T-helper 2 cell (primary cell): ENCODE results near the gene TTC34.
A peak's percentile ranks its signal among the peaks of the same experiment; 100 is the strongest.
"Not testable (repeated sequence)": the region's sequence is repeated elsewhere in the genome, so short reads cannot be mapped to it uniquely, and the experiment has no call there.

ENCODE experiments used
- DNase-seq, 5 experiments: peaks; one replicate each; pipeline versions ENCODE4 v3.0.0 to v3.0.0-alpha.2; 2012 to 2022

TTC34 gene

DNA sequence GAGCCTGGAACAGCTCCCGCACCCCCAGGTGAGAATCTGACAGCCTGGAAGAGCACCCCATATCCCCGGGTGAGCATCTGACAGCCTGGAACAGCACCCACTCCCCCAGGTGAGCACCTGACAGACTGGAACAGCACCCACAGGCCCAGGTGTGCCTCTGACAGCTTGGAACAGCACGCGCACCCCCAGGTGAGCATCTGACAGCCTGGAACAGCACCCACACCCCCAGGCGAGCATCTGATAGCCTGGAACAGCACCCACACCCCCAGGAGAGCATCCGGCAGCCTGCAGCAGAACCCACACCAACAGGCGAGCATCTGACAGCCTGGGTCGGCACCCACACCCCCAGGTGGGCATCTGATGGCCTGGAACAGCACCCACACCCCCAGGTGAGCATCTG lies 141.7 kb downstream of the TTC34 start:
- not testable (repeated sequence) for DNase-seq

DNA sequence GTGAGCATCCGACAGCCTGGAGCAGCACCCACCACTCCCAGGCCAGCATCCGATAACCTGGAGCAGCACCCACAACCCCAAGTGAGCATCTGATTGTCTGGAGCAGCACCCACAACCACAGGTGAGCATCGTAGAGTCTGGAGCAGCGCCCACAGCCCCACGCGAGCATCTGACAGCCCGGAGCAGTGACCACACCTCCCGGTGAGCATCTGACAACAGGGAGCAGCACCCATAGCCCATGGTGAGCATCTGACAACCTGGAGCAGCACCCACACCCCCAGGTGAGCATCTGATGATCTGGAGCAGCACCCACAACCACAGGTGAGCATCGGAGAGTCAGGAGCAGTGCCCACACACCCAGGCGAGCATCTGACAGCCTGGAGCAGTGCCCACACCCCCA lies 143.6 kb downstream of the TTC34 start:
- DNase-seq: not testable (repeated sequence)

DNA sequence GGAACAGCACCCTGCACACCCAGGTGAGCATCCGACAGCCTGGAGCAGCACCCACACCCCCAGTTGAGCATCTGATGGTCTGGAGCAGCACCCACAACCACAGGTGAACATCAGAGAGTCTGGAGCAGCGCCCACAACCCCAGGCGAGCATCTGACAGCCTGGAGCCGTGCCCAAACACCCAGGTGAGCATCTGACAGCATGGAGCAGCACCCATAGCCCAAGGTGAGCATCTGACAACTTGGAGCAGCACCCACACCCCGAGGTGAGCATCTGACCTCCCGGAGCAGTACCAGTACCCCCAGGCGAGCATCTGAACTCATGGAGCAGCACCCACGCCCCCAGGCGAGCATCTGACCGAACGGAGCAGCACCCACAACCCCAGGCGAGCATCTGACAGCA lies 144.4 kb downstream of the TTC34 start:
- DNase-seq: not testable (repeated sequence)

- DNase-seq: not testable (repeated sequence)
These were observed 145.7 kb downstream of the TTC34 start for GRCh38 chr1:2655598-2656434.

- not testable (repeated sequence) for DNase-seq
These were observed 147.0 kb downstream of the TTC34 start for GRCh38 chr1:2654443-2654948.

GRCh38 chr1:2653741-2654442 lies 147.6 kb downstream of the TTC34 start:
- DNase-seq: peak in 3 of 5 experiments; percentile 33 to 43 (median 43)

GRCh38 chr1:2652926-2653571 lies 148.4 kb downstream of the TTC34 start:
- not testable (repeated sequence) for DNase-seq

GRCh38 chr1:2652152-2652925 lies 149.2 kb downstream of the TTC34 start:
- DNase-seq: not testable (repeated sequence)

DNA sequence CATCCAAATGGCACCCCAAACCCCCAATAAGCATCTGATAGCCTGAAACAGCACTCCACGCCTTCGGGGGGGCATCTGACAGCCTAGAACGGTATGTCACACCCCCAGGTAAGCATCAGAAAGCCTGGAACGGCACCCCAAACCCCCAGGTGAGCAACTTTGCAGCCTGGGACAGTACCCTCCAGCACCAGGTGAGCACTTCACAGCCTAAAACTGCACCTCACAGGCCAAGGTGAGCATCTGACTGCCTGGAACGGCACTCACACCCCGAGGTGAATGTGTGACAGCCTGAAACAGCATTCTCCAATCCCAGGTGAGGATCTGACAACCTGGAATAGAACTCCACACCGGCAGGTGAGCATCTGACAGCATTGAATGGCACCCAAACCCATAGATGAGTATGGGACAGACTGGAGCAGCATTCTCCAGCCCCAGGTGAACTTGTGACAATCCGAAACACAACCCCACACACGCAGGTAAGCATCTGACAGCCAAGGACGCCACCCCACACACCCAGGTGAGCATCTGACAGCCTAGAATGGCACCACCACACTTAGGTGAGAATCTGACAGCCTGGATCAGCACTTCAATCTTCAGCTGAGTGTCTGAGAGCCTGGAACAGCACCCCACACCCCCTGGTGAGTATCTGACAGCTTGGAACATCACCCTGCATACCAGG lies 150.4 kb downstream of the TTC34 start:
- no peak for DNase-seq

DNA sequence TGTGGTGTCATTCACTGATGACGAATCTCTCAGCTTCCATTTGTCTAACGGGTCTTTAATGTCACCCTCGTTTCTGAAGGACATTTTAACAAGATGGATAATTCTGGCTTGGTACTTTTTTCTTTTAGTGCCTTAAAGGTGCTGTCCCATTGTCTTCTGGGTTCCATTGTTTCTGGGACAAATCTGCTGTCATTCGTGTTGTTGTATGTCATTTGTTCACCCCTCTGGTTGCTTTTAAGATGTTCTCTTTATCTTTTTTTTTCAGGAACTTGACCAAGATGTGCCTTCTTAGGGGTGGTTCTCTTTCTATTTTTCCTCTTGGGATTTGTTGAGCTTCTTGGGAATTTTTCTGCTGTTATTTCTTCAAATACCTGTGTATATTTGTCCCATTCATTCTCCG lies 154.7 kb downstream of the TTC34 start:
- no peak for DNase-seq

- no peak for DNase-seq
These were observed 155.7 kb downstream of the TTC34 start for GRCh38 chr1:2645776-2646175.

- DNase-seq: no peak
These were observed 156.3 kb downstream of the TTC34 start for GRCh38 chr1:2645143-2645542.

DNA sequence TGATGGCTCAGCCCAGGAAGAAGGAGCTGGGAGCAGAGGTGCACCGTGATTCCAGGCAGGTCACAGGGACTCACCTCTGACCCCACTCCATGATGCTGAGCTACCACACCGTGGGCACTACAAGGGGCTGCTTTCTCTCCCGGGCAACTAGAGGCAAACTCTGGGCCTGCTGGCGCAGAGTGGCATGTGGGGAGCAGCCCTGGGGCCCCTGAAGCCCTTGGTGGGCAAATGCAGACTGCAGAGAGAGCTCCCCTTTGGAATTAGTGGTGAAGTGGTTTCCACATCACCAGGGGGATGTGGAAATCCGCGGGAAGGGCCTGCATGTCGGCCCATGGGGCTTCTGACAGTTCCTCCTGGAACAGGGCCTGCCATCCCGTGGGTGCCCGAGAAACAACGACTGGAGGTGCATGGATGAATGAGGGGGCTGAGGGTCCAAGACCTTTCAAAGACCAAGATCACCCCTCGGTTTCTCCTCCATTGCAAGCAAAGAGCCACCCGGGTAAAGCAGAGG lies 156.8 kb downstream of the TTC34 start:
- DNase-seq: no peak

DNA sequence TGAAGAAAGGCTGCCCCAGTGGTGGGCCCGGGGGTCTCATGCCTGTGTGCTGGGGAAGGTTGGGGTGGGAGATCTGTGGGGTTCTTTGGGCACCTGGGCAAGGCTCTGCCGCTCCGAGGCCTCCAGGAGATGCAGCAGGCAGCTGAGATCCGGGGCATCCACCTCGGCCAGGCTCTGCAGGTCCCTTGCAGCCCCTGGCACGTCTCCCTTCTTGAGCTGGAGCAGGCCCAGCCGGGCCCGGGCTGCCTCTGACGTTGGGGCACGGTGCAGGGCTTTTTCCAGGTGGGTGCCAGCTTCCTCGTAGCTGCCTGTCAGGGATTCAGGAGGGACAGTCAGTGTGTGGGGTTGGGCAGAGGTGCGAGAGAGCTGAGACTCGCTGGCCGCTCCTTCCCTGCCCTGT lies 157.3 kb downstream of the TTC34 start:
- no peak for DNase-seq

DNA sequence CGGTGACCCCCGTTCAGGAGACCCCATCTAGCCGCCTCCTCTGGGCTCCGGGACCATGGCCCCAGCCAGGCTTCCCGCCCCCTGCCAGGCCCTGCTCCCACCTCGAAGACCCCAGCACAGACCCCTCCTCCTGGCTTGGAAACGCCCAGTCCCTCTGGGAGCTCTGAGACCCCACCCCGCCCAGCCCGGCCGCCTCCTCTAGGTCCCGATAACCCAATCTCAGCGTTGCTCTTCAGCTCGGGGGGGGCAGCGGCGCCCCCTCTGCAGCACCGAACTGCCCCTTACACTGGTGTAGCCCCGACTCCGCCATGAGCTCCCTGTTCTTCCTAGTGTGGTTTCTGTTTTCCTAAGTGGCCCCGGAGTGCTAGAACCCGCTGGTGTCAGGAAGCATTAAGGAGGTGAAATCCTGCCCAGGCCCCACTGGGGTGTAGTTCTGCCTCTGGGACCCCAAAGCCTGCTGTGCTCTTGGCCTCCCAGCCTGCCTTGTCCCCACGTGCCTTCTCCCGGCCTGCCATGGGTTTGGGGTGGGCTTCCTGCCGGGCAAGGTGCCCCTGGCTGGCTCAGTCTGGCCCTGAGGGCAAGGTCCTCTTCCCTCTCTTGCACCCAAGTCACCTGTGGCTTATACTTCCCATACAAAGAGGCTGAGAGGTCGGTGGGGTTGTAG lies 157.9 kb downstream of the TTC34 start:
- no peak for DNase-seq

DNA sequence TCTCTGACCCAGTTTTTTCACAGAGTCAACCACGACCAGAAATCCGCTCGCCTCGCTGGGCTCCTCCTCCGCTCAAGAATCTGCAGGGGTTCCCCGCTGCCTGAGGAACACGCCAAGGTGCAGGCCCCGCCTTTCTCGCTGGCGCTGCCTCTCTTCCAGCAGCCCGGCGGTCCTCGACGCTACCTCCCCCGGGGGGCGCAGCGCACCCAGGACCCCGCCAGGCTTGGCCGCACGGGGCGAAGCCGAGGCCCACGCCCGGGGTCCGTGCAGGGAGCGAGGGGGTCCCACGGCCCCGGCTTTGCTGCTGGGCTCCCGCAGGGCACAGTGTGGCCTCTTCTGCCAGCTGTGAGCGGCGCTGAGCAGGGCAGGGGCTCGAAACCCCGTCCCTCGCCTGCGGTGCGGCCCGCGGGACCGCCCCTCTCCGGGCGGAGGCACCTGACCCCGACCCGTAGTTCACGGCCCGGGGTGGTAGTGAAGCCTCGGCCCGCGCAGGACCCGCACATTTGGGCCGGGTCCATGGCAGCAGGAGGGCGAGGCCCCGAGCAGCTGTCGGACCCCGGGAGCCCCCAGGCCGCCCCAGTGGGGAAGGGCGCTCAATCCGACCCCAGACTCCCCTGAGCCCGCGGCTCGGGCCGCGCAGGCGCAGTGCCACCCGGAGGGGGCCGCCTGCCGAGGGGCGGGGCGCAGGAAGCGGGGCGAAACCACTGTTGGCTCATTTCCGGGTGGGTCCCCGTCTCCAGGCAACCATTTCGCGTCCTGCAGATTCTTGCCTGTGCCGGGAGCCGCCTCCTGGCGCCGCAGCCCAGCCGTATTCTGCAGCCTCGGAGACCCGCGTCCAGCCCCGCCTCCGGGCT lies 158.7 kb downstream of the TTC34 start:
- peak; percentile 86 to 95 (median 93) for DNase-seq

GRCh38 chr1:2642131-2642559 lies 159.3 kb downstream of the TTC34 start:
- DNase-seq: no peak

DNA sequence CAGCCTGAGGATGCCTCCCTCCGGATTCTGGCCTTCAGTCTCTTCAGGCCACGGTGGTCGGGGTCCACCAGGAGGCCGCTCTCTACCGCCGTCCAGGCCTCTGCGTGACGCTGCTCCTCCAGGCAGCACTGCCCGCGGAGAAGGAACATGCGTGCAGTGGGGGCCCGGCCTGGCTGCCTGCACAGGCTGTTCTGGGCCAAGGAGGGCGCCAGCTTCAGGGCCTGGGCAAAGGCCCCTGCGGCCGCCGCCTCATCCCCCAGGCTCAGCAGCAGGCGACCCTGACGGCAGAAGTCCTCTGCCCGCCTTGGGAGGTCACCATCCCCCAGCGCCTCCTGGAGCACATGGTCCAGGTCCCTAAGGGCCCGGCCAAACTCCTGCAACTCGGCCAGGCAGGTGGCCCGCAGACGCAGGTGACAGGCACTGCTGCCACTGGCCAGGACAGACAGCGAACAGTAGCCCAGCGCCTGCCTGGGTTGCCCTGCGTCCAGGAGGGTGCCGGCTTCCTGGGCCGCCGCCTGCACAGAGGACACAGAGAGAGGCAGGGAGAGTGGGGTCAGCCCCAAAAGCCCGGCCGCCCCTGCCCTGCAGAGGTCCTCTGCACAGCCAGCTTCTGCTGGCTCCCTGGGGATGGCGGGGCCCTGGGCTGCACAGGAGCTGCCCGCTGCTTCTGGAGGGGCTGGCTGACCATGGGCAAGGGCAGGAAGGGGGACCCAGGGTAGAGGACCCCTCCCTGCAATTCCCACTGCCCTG lies 159.9 kb downstream of the TTC34 start:
- no peak for DNase-seq

GRCh38 chr1:2640626-2641025 lies 160.9 kb downstream of the TTC34 start:
- DNase-seq: no peak
